ENCODE data around the gene CLCN1. TPM values are rescaled to one million over a fixed set of nuclear protein-coding genes. Genes with fewer than 3 reads are reported as not detected.
A peak's percentile ranks its signal among the peaks of the same experiment; 100 is the strongest.

CLCN1 gene
- total RNA-seq, 1 experiment from 2014 or later = 0.13 TPM

DNA sequence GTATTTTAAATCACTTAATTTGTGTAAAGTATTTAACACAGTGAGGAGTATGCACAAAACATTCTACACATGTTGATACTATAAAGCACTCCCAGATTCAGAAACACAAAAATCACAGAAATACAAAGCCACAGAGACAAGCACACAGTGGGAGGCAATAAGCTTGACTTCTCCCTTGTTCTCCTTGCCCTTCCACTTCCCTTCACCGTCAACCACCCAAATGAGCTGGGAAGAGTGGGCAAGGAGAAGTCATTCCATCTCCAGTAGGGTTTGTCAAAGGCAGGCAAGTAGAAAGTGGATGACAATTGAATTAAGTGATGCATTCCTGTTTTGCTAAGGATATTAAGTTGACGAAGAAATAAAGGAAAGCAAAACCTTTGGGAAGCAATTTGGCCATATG, 35.3 kb upstream of the CLCN1 start:
- Mint-ChIP-seq H3K36me3 (ENCODE audit: insufficient read depth in 1 of 3, low read depth in 3 of 3) (no peaks in the 10 kb centered on the region), H3K4me1 (peaks cover 28 to 29% of the 10 kb centered on the region in 2 experiments), H3K4me3 (no peak overlapping the region), H3K27ac (0 out of 7 replicates have a peak overlapping the region, but pooled peaks of 1 of the 3 experiments have one; percentile 15), H3K27me3 (ENCODE audit: low read depth) (peaks cover 32% of the 10 kb centered on the region), H3K9me3 (no peaks in the 10 kb centered on the region)
- no peak overlapping the region for H3K56ac ChIP-seq (ENCODE audit: insufficient read length, low read depth, low read length)
- no peaks in the 10 kb centered on the region for H3K79me1 ChIP-seq (ENCODE audit: insufficient read depth, low read depth, low read length, poor library complexity, severe bottlenecking)
- TF ChIP-seq, protein P1, sequence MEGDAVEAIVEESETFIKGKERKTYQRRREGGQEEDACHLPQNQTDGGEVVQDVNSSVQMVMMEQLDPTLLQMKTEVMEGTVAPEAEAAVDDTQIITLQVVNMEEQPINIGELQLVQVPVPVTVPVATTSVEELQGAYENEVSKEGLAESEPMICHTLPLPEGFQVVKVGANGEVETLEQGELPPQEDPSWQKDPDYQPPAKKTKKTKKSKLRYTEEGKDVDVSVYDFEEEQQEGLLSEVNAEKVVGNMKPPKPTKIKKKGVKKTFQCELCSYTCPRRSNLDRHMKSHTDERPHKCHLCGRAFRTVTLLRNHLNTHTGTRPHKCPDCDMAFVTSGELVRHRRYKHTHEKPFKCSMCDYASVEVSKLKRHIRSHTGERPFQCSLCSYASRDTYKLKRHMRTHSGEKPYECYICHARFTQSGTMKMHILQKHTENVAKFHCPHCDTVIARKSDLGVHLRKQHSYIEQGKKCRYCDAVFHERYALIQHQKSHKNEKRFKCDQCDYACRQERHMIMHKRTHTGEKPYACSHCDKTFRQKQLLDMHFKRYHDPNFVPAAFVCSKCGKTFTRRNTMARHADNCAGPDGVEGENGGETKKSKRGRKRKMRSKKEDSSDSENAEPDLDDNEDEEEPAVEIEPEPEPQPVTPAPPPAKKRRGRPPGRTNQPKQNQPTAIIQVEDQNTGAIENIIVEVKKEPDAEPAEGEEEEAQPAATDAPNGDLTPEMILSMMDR (conservative IDR thresholded peaks at IDR 0.05) = no peak
- no peak overlapping the region for H2BK12ac ChIP-seq (ENCODE audit: insufficient read length, low read depth, low read length)
- H3K23me2 ChIP-seq (ENCODE audit: insufficient read length, low read depth, low read length, poor library complexity, severe bottlenecking) = peaks cover 5% of the 10 kb centered on the region
- no peak overlapping the region for H3K9ac ChIP-seq (ENCODE audit: extremely low read depth, insufficient read length, low read length)
- H3K27ac ChIP-seq (ENCODE audit: insufficient read length, low read depth, low read length) = no peak overlapping the region
- no peak overlapping the region for H3K23ac ChIP-seq (ENCODE audit: insufficient read length, low read depth, low read length)
- no peak overlapping the region for H2AK5ac ChIP-seq (ENCODE audit: insufficient read length, low read length)
- no peak for DNase-seq
- H2BK120ac ChIP-seq (ENCODE audit: low read depth, low read length, poor library complexity, severe bottlenecking) = no peak overlapping the region
- H4K91ac ChIP-seq (ENCODE audit: insufficient read length, low read depth, low read length) = no peak overlapping the region
- H3T11ph ChIP-seq (ENCODE audit: low read length) = no peak overlapping the region
- no peak overlapping the region for H3K4me2 ChIP-seq (ENCODE audit: insufficient read depth, insufficient read length, low read length)
- no peak overlapping the region for H4K5ac ChIP-seq (ENCODE audit: insufficient read length, low read depth, low read length)
- H3K18ac ChIP-seq (ENCODE audit: insufficient read length, low read depth, low read length) = no peak overlapping the region
- no peak overlapping the region for H2BK5ac ChIP-seq (ENCODE audit: insufficient read length, low read length)
- H3K4ac ChIP-seq (ENCODE audit: low read depth, low read length) = no peak overlapping the region
- H4K20me1 ChIP-seq (ENCODE audit: control insufficient read depth, insufficient read depth, insufficient read length) = no peaks in the 10 kb centered on the region
- peaks cover 8% of the 10 kb centered on the region; the same call in 1 of the 2 replicates for H3K4me1 ChIP-seq (ENCODE audit: insufficient read depth, low read length)
- WGBS (ENCODE audit: extremely low coverage, insufficient read length, low lambda C conversion rate) = no CpG with 5 or more reads among the region's 2 CpGs
- H3K14ac ChIP-seq (ENCODE audit: insufficient read depth, low read length) = no peak overlapping the region
- H3K9me3 ChIP-seq (ENCODE audit: control insufficient read depth, low read depth, low read length) = no peaks in the 10 kb centered on the region
- H2AFZ ChIP-seq (ENCODE audit: low read length) = no peak overlapping the region
- H2BK20ac ChIP-seq (ENCODE audit: low read depth, low read length, poor library complexity, severe bottlenecking) = no peak overlapping the region
- no peaks in the 10 kb centered on the region for H3K79me2 ChIP-seq (ENCODE audit: insufficient read depth, low read length)
- H2BK15ac ChIP-seq (ENCODE audit: low read depth, low read length) = no peak overlapping the region
- H3K27me3 ChIP-seq (ENCODE audit: insufficient read depth, low read length) = no peaks in the 10 kb centered on the region
- H4K8ac ChIP-seq (replicated peaks; ENCODE audit: insufficient read length, low read depth, low read length) = no peak overlapping the region
